Measurements from ENCODE around the gene SDCBP2.

SDCBP2 gene

GRCh38 chr20:1267161-1267560 is 61.8 kb downstream of the SDCBP2 start:
- no peak for TF ChIP-seq CTCF (IDR thresholded peaks at IDR 0.05; ENCODE audit: insufficient read depth, missing control alignments)
- FAIRE-seq: no peak
- no peak for DNase-seq (ENCODE audit: insufficient read length, low spot score)

GRCh38 chr20:1266167-1266973 is 62.6 kb downstream of the SDCBP2 start, which contains the start of gene SNPH:
Gene SNPH, plus strand, starts transcription at chr20:1266294. Its CDS starts 29,946 bp downstream, at chr20:1296240.
- no peak for DNase-seq (ENCODE audit: insufficient read length, low spot score)
- no peak for TF ChIP-seq CTCF (IDR thresholded peaks at IDR 0.05; ENCODE audit: insufficient read depth, missing control alignments)
- FAIRE-seq: no peak

- no peak for DNase-seq (ENCODE audit: insufficient read length, low spot score)
- TF ChIP-seq CTCF (IDR thresholded peaks at IDR 0.05; ENCODE audit: insufficient read depth, missing control alignments): no peak
- FAIRE-seq: no peak
Observed at GRCh38 chr20:1265916-1266166, 63.1 kb downstream of the SDCBP2 start.

- TF ChIP-seq CTCF (IDR thresholded peaks at IDR 0.05; ENCODE audit: insufficient read depth, missing control alignments): no peak
Observed at GRCh38 chr20:1265226-1265915, 63.6 kb downstream of the SDCBP2 start.

GRCh38 chr20:1264727-1265126 is 64.2 kb downstream of the SDCBP2 start:
- no peak for FAIRE-seq
- no peak for DNase-seq (ENCODE audit: insufficient read length, low spot score)

More at GRCh38 chr20:1265226-1265915, 63.6 kb downstream of the SDCBP2 start:
- FAIRE-seq (no peak), DNase-seq (ENCODE audit: insufficient read length, low spot score) (no peak)

GRCh38 chr20:1263853-1264252 is 65.1 kb downstream of the SDCBP2 start:
- DNase-seq (ENCODE audit: insufficient read length, low spot score) (no peak), FAIRE-seq (no peak)
- no peak for TF ChIP-seq CTCF (IDR thresholded peaks at IDR 0.05; ENCODE audit: insufficient read depth, missing control alignments)

More at GRCh38 chr20:1264727-1265126, 64.2 kb downstream of the SDCBP2 start:
- TF ChIP-seq CTCF (IDR thresholded peaks at IDR 0.05; ENCODE audit: insufficient read depth, missing control alignments): no peak
